HG02610 (cell line): Measurements from ENCODE around the gene PLK5.

Experiments
- ATAC-seq: cut with Tn5 transposase; IDR thresholded peaks from one replicate; pipeline ENCODE4 v1.9.1; 2021; ENCODE audit warnings: mild to moderate bottlenecking, moderate library complexity; ENCODE audit not compliant: unreplicated experiment

Gene PLK5

DNA sequence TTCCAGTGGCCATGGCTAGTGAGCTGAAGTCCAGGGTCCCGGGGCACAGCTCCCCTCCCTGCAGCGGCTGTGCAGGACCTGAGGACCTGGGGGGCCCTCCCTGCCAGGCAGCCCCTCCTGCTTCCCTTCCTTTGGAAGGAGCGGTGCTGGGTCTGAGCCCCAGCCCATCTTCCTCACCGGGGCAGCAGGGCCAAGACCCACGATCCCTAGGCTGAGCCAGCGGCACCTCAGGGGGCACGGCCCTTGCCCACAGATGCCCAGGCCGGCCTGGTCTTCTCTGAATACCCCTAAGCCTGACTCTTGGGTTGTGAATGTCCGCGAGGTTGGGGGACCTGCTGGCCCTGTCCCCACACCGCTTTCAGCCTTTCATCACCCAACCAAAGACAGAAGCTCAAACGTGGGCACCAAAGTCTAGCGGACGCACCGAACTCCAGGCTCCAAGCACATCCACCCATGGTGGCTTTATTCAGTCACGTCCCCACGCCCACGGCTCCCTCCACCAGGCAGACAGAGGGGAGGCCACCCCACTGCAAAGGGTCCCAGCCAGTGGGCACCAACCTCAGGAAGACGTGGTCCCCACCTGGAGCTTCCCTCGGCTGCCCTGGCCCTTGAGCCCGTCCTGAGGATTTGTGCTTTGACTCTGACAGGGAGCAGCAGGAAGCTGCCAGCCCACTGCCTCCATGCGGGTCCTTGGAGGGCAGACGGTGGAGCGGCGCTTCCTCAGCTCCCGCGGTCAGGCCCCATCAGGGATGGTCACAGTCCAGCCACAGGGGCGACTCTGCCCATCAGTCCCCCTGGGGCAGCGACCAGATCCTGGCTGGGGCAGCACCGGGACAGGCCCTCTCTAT, 52.6 kb downstream of the PLK5 start:
- no peak for ATAC-seq

DNA sequence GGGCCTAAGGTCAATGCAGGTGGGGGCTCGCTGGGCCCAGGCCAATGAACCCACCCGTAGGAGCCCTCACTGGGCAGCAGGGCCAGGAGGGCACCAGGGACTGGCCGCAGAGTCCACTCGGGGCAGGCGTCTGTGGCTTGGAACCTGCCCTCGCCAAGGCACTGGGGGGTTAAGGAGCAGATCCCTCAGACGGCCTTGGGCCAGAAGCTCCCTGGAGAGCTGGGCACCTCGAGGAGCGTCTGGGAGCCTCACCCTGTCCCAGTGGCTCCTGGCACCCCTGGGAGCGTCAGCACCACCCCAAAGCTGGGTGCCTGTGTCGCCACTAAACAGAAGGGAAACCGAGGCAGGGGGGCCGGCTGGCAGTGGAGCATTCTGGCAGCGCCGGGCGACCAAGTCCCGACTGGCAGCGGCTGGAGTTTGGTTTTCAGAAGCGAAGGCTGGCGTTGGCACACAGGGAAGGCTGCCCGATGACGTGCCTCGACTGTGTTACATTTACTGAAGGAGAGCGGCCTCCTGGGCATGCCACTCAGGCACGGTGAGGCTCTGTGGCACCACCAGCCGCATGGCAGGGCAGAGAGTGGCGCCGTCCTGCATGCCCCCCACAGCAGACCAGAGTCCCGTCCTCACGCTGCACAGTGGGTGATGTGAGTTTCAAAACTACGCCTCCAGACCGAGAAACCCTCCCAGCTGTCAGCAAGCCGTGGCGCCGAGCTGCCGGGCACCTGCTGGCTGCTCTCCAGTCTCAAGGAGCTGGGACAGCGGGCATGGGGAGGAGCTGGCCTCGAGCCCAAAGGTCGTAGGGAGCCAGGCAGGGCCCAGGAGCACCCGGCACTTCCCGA, 53.4 kb downstream of the PLK5 start:
- no peak for ATAC-seq

- no peak for ATAC-seq
Measured at GRCh38 chr19:1577929-1578618, 54.2 kb downstream of the PLK5 start.

GRCh38 chr19:1579222-1579621, 55.3 kb downstream of the PLK5 start:
- ATAC-seq: no peak

- ATAC-seq: no peak
Measured at GRCh38 chr19:1580382-1580781, 56.5 kb downstream of the PLK5 start.

DNA sequence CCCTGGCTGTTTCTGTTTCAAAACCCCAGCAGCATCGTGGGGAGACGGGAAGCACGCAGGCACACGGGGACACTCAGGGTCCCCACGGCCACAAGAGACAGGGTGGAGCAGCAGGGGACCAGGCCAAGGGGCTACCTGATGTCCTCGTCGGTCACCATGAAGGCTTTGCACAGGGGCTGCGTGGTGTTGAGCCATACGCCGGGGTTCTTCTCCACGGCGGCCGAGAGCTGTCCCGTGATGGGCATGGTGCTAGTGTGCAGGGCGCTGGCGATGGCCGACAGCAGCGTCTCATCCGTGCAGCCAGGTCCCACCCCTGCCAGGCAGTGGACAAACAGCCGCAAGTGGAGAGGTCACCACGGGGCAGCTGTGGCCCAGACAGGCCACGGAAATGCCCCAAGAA, 57.1 kb downstream of the PLK5 start:
- ATAC-seq: no peak

DNA sequence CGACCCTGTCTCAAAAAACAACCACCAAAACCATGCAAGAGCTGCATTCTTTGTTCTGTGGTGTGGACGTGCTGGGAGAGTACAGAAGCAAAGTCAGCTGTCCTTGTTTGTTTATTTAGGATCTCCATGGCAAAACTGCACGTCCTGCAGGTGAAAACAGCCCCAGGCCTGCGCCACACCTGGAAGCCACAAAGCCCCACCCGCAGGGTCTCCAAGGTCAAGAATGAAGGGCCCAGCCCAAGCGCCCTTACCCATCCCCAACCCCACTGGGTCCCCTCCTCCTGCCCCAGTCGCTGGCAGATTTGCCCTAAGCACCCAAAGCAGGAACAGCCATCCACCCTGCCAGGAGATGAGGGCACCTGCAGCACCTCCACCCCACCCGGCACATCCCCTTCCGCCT, 58.3 kb downstream of the PLK5 start:
- no peak for ATAC-seq

GRCh38 chr19:1584500-1585242, 60.8 kb downstream of the PLK5 start:
- ATAC-seq: no peak

DNA sequence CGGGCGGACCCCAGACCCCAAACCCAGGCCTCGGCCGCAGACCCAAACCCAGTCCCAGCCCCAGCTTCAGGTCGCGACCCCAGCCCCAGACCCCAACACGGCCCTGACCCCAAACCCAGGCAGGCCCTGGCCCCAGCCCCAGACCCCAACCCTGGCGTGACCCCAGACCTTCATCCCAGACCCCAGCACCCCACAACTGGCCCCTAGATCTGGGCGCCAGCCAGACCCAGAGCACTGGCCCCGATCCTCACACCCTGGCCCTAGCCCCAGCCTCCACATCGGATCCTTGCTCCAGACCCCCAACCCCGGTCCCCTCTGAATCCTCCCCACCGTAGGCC, 61.3 kb downstream of the PLK5 start:
- no peak for ATAC-seq
